HG03354 (cell line): ENCODE results near the gene ROBO1.

Experiments
- ATAC-seq: cut with Tn5 transposase; IDR thresholded peaks from one replicate; pipeline ENCODE4 v1.9.1; 2021; ENCODE audit warnings: mild to moderate bottlenecking; ENCODE audit not compliant: unreplicated experiment, poor library complexity, severe bottlenecking

The ROBO1 gene

DNA sequence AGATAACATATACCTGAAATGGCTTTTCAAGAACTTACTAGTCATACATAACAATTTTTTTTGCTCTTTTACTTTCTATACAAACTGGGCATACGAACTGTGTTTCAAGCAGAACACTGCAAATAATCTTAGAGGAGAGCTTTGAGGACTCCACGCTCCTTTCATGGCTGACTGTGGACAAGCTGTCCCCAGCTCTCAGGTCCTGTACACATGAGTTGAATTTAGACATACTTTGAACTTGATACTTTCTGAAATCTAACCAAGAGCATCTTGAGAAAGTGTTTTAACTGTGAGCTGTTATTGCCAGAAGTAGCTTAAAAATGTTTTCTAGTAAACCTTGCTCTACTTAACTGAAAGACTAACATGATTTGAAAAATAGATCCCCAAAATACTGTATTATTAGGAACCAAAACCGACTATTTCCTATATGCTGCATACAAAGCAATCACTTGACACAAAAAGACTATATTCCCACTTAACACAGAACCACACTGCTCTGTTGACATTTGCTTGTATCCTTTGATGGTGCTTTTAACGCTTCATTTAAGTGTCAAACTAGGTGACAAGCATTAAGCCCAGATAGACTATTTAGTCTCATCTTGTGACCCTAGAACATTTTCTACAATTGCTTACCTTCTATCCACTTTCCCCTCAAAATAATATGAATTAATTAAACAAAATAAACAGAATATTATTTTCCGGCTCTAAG is 755.8 kb downstream of the ROBO1 start:
- no peak for ATAC-seq

DNA sequence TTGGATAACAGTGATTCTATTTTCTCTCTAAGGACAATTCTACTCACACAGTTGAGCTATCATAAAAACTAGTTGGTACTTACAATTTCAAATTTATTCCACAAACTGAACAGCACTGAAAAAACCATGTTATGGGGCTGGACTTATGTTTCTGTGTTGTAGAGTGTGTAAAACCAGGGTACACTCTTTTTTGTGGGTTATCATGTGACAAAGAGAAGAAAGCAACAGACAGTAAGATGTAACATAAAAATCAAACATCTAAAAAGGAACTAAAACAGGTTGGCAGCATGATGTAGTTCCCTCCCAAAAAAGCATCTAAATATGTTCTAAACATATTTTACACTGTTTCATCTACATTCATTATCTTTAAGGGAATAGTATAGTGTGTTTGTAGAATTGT is 757.9 kb downstream of the ROBO1 start:
- no peak for ATAC-seq

- no peak for ATAC-seq
These were observed 761.7 kb downstream of the ROBO1 start for GRCh38 chr3:79006077-79006476.

GRCh38 chr3:79005084-79005483 is 762.7 kb downstream of the ROBO1 start:
- no peak for ATAC-seq

DNA sequence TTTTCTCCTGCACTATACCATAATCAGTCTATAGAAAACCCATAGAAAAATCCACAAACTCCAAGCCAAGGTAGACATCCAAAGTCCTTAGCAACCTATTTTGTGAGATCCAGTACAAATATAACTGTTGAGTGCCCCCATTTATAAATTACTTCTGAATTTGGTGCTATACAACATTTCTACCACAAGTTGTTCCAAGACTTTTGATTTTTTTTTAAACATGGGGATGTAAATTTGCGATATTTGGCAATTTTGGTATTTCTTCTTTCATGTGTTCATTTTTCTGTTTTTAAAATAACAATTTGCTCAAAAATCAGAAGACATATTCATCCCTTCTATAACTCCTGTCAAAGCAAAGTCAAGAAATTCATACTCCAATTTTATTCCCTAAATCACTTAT is 763.8 kb downstream of the ROBO1 start:
- ATAC-seq: no peak

DNA sequence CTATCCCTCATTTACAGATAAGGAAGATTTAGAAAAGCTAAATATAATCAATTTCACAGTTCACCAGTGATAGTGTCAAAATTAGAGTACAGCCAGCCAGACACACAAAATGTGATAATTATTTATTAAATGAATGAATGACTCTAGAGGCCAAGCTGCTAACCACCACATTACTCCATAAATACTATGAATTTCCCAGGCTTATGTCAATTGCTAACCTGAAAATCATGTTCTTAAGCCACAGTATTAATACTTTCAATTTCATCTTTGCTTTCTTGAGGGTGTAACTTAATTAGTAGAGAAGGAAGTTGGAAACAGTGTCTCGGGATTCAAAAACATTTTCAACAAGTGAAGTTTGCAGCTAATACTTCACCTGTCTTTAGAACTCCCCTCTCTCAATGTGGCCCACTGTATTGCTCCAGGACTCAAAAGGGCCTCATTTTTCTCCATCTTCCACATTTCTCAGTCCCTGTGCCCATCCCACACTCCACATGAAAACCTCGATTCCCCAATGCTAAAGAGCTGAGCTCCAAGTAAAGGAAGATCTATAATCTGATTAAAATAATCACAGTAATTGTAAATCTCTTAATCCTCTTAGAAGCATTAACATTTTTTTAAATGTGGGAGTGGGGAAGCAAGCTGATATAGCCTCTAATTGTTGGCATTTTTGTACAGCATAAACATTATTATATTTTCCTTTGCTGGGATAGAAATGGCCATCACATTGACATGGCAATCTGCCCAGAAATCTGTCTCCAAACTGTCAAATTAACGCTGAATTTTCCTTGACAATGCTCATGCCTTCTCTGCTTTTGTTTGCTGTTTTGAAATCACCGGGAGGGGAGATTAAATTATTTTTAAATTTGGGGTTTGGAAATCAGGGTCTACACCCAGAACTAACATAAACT is 765.1 kb downstream of the ROBO1 start:
- ATAC-seq: no peak

- ATAC-seq: no peak
These were observed 766.5 kb downstream of the ROBO1 start for GRCh38 chr3:79001255-79001654.

GRCh38 chr3:78999139-78999538 is 768.7 kb downstream of the ROBO1 start:
- no peak for ATAC-seq

- ATAC-seq: no peak
These were observed 772.7 kb downstream of the ROBO1 start for GRCh38 chr3:78995087-78995486.

DNA sequence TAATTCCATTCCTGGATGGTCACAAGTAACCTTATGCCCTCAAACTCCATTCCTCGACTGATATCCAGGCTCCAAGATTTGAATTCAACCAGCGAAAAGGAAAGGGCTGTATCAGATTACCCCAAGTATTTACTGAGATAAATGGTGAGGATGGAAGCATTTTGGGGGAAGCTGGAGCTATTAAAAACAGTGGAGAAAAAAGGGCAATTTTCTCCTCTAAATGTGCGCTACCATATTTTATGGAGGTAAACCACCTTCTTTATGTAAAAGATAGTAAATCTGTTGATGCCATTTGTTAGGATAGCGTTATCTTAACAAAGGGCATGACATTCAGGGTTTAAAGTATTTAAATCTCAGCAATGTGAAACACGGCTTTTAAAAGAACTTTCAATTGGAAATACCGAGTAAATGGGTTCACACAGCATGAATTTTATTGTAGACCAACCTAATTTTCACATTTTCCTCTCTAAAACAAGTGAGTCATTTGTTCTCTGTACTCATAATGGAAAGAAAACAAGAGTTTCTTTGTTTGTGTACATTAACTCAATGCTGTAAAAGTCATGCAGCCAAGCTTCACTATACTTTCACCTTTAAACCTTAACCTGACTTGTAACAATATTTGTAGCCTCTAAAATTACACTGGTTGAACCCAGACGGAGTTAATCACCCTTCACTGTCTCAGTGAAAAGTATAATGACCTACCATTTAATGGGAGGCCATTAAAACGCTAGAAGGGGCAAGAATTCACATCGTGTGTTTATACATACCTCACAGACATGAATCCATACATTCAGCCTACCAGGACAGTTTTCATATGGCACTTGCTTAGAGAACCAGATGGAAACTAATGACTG is 773.4 kb downstream of the ROBO1 start:
- ATAC-seq: no peak

DNA sequence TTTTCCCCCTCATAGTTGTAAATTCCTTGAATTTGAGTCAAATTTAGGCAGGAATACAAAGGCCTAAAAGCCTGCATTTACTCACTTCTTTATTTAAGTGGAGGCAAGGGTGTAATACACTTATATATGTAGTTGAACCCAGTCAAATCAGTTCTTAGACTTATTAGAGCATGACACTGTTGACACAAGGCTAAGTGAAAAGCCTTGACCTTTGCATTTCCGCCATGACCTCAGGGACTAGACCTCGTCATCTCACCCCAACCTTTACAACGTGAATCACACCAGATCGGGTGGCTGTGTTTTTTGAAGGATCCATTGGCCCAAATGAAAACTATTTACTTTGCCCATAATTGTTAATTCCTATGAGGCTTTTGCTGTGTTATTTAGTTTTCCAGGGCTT is 774.4 kb downstream of the ROBO1 start:
- ATAC-seq: no peak

- ATAC-seq: no peak
These were observed 775.0 kb downstream of the ROBO1 start for GRCh38 chr3:78992830-78993229.

DNA sequence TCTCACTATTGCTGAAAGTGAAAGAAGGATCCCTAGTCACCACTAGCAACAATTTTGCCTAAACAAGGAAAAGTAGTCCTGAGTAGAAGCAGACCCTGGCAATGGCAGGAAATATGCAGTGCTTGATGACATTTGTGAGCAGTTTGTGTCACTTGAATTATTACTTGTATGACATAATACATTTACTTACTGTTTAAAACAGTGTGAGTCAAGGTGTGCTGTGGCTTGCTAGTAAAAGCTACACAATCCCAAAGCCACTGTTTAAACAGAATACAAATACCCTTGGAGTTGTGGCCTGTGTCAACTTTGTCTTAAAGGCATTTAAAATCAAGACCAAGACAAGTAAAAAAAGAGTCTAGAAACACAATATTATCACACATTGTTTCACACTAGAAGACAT is 775.4 kb downstream of the ROBO1 start:
- ATAC-seq: no peak

GRCh38 chr3:78991656-78992055 is 776.1 kb downstream of the ROBO1 start:
- ATAC-seq: no peak

DNA sequence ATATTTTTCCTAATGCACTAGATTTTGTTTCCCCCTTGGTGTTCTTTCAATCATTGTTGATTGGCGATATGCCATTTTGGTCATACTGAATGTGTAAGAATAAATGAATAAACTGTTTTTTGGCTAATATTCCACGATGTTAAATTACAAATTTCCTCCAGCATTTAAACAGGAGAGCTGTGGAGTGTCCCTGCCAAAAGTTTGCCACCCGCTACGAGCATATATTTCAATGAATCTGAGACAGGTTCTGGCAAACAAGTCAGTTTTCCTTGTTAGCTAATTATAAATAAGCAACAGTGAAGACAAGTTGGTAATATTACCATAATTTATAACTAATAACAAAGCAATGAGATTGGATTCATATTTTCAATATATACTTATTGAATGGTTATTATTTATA is 777.6 kb downstream of the ROBO1 start:
- ATAC-seq: no peak

DNA sequence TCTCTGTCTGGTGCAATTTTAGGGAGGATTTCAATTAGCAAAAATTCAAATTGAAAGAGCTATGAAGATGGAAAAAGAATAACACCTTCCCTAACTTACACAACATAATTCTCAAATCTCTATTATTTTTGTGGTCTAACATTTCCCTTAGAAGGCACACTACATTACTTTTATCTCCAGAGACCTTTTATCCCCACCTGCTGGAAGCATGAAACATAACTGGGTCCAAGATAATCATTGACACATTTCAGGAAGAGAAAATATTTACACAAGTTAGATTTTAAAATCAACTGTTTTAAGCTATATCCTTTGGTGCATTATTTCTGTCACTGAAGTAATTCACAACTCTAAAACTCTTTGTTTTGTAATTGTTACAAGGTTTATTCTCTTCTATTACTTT is 779.5 kb downstream of the ROBO1 start:
- no peak for ATAC-seq

GRCh38 chr3:78986416-78987101 is 781.2 kb downstream of the ROBO1 start:
- ATAC-seq: no peak

DNA sequence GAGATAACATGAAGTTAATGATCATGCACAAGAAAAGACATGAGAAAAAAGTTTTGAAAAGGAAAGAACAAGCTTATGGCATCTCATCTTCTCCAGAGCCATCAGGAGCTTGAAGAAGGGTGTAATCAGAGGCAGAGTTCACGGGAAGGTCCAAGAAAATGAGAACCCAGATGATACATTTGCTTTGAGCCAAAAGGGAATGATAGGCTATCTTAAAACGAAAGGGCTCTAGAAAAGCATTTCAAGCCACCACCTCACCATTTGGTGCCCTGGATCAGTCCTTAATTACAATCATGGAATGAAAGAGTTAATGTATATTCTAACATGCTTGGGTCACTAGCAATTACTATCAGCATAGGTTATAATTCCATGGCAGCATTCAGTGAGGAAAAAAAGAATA is 781.8 kb downstream of the ROBO1 start:
- no peak for ATAC-seq

DNA sequence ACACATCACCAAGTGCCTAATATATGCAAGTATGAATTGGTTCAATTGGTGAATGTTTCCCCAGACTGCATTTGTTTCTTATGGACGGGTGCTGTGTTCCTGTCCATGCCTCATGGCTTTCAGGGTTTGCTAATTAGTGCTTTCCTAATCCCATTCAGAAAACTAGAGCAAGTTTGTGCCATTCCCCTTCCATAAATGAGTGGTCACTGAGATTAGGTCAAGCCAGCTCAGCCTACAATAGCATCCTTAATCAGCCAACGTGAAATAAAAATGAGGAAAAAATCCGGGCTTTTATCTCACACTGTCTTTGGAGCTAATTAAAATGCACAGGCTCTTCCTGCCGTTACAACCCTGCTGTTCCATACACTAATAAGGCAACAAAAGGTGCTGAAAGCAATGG is 788.8 kb downstream of the ROBO1 start:
- no peak for ATAC-seq

- ATAC-seq: no peak
These were observed 789.8 kb downstream of the ROBO1 start for GRCh38 chr3:78978037-78978436.
